ENCODE data around the gene TTF1. TPM values are rescaled to one million over a fixed set of nuclear protein-coding genes. Genes with fewer than 3 reads are reported as not detected.

The TTF1 gene
- total RNA-seq, 1 donor from 2014 or later: 7.1 TPM

GRCh38 chr9:132410642-132411041 lies 4.0 kb upstream of the TTF1 start:
- no peak for TF ChIP-seq CTCF (IDR thresholded peaks at IDR 0.05; ENCODE audit: insufficient read depth, low read length, severe bottlenecking)
- peak overlapping the region; percentile 36 for H3K4me3 ChIP-seq (ENCODE audit: low read depth, low read length)
- DNase-seq (ENCODE audit: low read depth) (no peak), FAIRE-seq (no peak)
- H3K36me3 ChIP-seq (ENCODE audit: control insufficient read depth, insufficient read depth, low read length): no peaks in the 10 kb centered on the region
- peaks cover 19% of the 10 kb centered on the region for H3K27me3 ChIP-seq (ENCODE audit: control insufficient read depth, insufficient read depth, low read length)

DNA sequence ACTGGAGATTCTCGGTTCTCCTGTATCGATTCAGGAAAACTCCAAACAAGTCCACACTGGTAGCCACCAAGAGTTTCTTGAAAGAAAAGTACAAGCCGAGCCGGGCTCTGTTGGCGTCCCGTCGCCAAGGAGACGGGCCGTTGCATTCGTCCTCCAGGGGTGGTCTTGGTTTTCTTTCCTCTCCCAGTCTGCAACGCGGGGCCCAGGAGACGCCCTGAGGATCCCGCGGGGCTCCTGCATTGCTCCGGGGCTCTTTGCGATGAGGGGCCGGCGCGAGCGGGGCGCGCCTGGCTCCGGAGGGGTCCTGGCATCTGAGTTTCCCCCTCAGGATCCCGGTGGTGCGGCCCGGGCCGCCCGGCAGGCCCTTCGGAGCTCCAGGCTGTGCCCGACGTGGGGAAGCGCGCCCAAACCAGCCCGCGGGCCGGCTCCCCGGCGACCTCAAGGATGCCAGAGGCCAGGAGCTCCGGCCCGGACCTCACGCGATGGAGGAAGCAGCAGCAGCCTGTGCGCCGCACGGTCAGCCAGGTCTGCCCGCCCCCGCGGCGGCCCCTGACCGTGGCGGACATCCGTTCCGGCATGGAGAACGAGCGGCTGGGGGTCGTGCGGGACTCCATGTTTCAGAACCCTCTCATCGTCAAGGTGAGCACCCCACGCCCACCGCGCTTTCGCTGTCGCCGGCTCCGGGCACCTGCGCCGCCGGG lies 3.3 kb upstream of the TTF1 start, which contains the start of gene CFAP77:
Gene CFAP77, plus strand, starts transcription at position 384 of the 701 bp plus-strand sequence. Its CDS starts 61 bp downstream, at position 445.
- peaks cover 14% of the 10 kb centered on the region for H3K27me3 ChIP-seq (ENCODE audit: control insufficient read depth, insufficient read depth, low read length)
- DNase-seq (ENCODE audit: low read depth) (peak; percentile 35), FAIRE-seq (no peak)
- no peaks in the 10 kb centered on the region for H3K36me3 ChIP-seq (ENCODE audit: control insufficient read depth, insufficient read depth, low read length)
- peak within 1 kb of the TSS; percentile 36 for H3K4me3 ChIP-seq (ENCODE audit: low read depth, low read length)
- TF ChIP-seq CTCF (IDR thresholded peaks at IDR 0.05; ENCODE audit: insufficient read depth, low read length, severe bottlenecking): no peak

- FAIRE-seq: no peak
- H3K36me3 ChIP-seq (ENCODE audit: control insufficient read depth, insufficient read depth, low read length): no peaks in the 10 kb centered on the region
- no peak overlapping the region for H3K4me3 ChIP-seq (ENCODE audit: low read depth, low read length)
- no peak for TF ChIP-seq CTCF (IDR thresholded peaks at IDR 0.05; ENCODE audit: insufficient read depth, low read length, severe bottlenecking)
- DNase-seq (ENCODE audit: low read depth): no peak
- H3K27me3 ChIP-seq (ENCODE audit: control insufficient read depth, insufficient read depth, low read length): peaks cover 4% of the 10 kb centered on the region
Observed at GRCh38 chr9:132408521-132408920, 1.9 kb upstream of the TTF1 start.

- peaks cover under 1% of the 10 kb centered on the region for H3K36me3 ChIP-seq (ENCODE audit: control insufficient read depth, insufficient read depth, low read length)
- H3K27me3 ChIP-seq (ENCODE audit: control insufficient read depth, insufficient read depth, low read length): peaks cover 1% of the 10 kb centered on the region
- FAIRE-seq: no peak
- DNase-seq (ENCODE audit: low read depth): no peak
- no peak for TF ChIP-seq CTCF (IDR thresholded peaks at IDR 0.05; ENCODE audit: insufficient read depth, low read length, severe bottlenecking)
- H3K4me3 ChIP-seq (ENCODE audit: low read depth, low read length): peak overlapping the region; percentile 58
Observed at GRCh38 chr9:132407196-132407595, 556 bp upstream of the TTF1 start.

GRCh38 chr9:132404228-132404881 lies 2.3 kb downstream of the TTF1 start:
- Histone ChIP-seq H3K27me3 (ENCODE audit: control insufficient read depth, insufficient read depth, low read length) (no peaks in the 10 kb centered on the region), H3K36me3 (ENCODE audit: control insufficient read depth, insufficient read depth, low read length) (peaks cover 7% of the 10 kb centered on the region), H3K4me3 (ENCODE audit: low read depth, low read length) (no peak overlapping the region)
- no peak for FAIRE-seq
- TF ChIP-seq CTCF (IDR thresholded peaks at IDR 0.05; ENCODE audit: insufficient read depth, low read length, severe bottlenecking): no peak
- DNase-seq (ENCODE audit: low read depth): no peak
